Natural killer cell (primary cell): ENCODE data around the gene CALHM2. TPM values are rescaled to one million over a fixed set of nuclear protein-coding genes. Genes with fewer than 3 reads are reported as not detected.

Experiments used
- ATAC-seq, 3 donors: fragments of 150-1000 bp in 2 of 3; fragments of 200-7000 bp in 1 of 3; cut with Tn5 transposase; 1 replicate in 1 of 3; 2 replicates in 2 of 3; pipeline ENCODE4 v1.10.0; 2021; ENCODE audit warnings: mild to moderate bottlenecking in 2 of 3, moderate library complexity in 2 of 3
- DNase-seq, 2 donors: peaks; one replicate each; pipeline versions ENCODE4 v3.0.0 to v3.0.0-alpha.2; 2013 to 2021; ENCODE audit warnings: mixed read lengths in 1 of 2
- H3K27ac ChIP-seq: one replicate; pipeline ENCODE4 v1.5.1; 2013; ENCODE audit warnings: mild to moderate bottlenecking, low read length
- H3K27me3 ChIP-seq: one replicate; pipeline ENCODE4 v1.6.1; 2013; ENCODE audit warnings: low read length; ENCODE audit not compliant: control insufficient read depth, insufficient read depth
- H3K36me3 ChIP-seq: one replicate; pipeline ENCODE4 v1.6.1; 2013; ENCODE audit warnings: low read length; ENCODE audit not compliant: control insufficient read depth, insufficient read depth
- H3K4me1 ChIP-seq: one replicate; pipeline ENCODE4 v1.6.1; 2013; ENCODE audit warnings: low read length; ENCODE audit not compliant: control insufficient read depth, insufficient read depth
- H3K4me3 ChIP-seq: one replicate; pipeline ENCODE4 v1.5.1; 2013; ENCODE audit warnings: low read length
- H3K9me3 ChIP-seq: one replicate; pipeline ENCODE4 v1.6.1; 2013; ENCODE audit warnings: low read length; ENCODE audit not compliant: control insufficient read depth, insufficient read depth
- H3K27ac Mint-ChIP-seq, 2 donors: one replicate each; pipeline ENCODE4 v1.8.0; 2022; ENCODE audit warnings: mild to moderate bottlenecking in 2 of 2, mixed read lengths in 2 of 2, moderate library complexity in 1 of 2
- H3K27me3 Mint-ChIP-seq, 2 donors: one replicate each; pipeline ENCODE4 v1.8.0; 2022; ENCODE audit warnings: low read depth in 2 of 2, mixed read lengths in 2 of 2
- H3K36me3 Mint-ChIP-seq: one replicate; pipeline ENCODE4 v1.8.0; 2022; ENCODE audit warnings: mixed read lengths
- H3K4me1 Mint-ChIP-seq, 2 donors: one replicate each; pipeline ENCODE4 v1.8.0; 2022; ENCODE audit warnings: mixed read lengths in 2 of 2
- H3K4me3 Mint-ChIP-seq: one replicate; pipeline ENCODE4 v1.8.0; 2022; ENCODE audit warnings: mild to moderate bottlenecking, moderate library complexity, mixed read lengths
- H3K9me3 Mint-ChIP-seq, 2 donors: one replicate each; pipeline ENCODE4 v1.8.0; 2022; ENCODE audit warnings: mixed read lengths in 2 of 2
- WGBS: methylation state at CpG from one replicate; pipeline ENCODE4 v1.1.7; 2013; ENCODE audit warnings: missing lambda C conversion rate; ENCODE audit not compliant: insufficient coverage; 5-methylcytosine and 5-hydroxymethylcytosine counted together
- intact Hi-C: fragments of 100-400 bp; cut with micrococcal nuclease; formaldehyde crosslinking; loops from one replicate; pipeline ENCODE4 v1.14.2; 2022
- total RNA-seq, 4 donors: library from RNA; stranded (reverse); fragments of 120-200 nt in 1 of 4; gene quantifications; one replicate each; pipeline versions ENCODE4 v1.2.3 to v1.2.4, GENCODE V29; 2013 to 2022
- TF ChIP-seq, protein P1 (sequence below): fragments of 200-600 bp; IDR thresholded peaks from one replicate; pipeline ENCODE4 v1.8.0; 2022; ENCODE audit warnings: antibody characterized with exemption

The CALHM2 gene
- total RNA-seq, 3 donors from 2014 or later (not counting 1 experiment from before 2014, with no cell fraction given), result 26.6 to 55.2 (median 37.2) TPM

DNA sequence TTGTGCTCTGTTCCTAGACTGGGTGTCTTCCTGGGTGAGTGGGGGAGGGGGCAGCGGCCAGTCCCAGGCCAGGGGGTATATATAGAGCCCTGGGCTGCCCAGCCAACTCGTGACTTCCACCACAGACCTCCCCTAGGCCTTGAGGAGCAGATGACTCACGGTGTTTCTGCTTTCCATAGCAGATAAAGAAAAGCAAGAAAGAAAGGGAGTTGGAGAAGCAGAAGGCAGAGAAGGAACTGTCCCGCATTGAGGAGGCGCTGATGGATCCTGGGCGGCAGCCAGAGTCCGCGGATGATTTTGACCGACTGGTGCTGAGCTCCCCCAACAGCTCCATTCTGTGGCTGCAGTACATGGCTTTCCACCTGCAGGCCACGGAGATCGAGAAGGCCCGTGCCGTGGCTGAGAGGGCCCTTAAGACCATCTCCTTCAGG, 10.1 kb downstream of the CALHM2 start:
- 95% methylated on average over 12 of the region's 13 CpGs for WGBS
- Histone ChIP-seq H3K27ac (no peak overlapping the region), H3K9me3 (no peaks in the 10 kb centered on the region), H3K27me3 (no peaks in the 10 kb centered on the region), H3K4me1 (peaks cover 5% of the 10 kb centered on the region), H3K36me3 (peaks cover 89% of the 10 kb centered on the region), H3K4me3 (no peak overlapping the region)
- ATAC-seq (no peak), DNase-seq (no peak)
- Mint-ChIP-seq H3K27ac (peak overlapping the region in 1 of 2 donors; percentile 49), H3K4me1 (peaks cover 5 to 27% of the 10 kb centered on the region in 2 donors), H3K9me3 (no peaks in the 10 kb centered on the region), H3K27me3 (no peaks in the 10 kb centered on the region), H3K36me3 (peaks cover 14% of the 10 kb centered on the region), H3K4me3 (no peak overlapping the region)
- TF ChIP-seq, protein P1, sequence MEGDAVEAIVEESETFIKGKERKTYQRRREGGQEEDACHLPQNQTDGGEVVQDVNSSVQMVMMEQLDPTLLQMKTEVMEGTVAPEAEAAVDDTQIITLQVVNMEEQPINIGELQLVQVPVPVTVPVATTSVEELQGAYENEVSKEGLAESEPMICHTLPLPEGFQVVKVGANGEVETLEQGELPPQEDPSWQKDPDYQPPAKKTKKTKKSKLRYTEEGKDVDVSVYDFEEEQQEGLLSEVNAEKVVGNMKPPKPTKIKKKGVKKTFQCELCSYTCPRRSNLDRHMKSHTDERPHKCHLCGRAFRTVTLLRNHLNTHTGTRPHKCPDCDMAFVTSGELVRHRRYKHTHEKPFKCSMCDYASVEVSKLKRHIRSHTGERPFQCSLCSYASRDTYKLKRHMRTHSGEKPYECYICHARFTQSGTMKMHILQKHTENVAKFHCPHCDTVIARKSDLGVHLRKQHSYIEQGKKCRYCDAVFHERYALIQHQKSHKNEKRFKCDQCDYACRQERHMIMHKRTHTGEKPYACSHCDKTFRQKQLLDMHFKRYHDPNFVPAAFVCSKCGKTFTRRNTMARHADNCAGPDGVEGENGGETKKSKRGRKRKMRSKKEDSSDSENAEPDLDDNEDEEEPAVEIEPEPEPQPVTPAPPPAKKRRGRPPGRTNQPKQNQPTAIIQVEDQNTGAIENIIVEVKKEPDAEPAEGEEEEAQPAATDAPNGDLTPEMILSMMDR, result no peak
- intact Hi-C loops, result no loop called here

DNA sequence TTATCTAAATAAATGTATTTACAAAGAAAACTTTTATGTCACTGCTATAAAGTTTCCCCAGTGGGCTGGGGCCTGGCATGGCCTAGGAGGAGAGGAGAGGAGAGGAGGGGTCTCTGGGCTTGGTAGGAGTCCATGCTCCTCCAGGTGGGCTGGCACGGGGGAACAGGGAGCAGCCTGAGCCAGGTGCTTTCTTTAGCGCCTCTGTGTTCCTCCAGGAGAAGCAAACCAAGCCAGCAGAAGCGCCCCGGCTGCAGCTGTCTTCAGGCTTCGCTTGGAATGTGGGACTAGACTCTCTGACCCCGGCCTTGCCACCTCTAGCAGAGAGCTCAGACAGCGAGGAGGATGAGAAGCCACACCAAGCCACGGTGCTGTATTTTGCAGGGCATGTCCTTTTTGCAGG, 10.6 kb downstream of the CALHM2 start:
- intact Hi-C loops, result no loop called here
- no peak overlapping the region for H3K27ac ChIP-seq
- peaks cover 5 to 23% of the 10 kb centered on the region in 2 donors for H3K4me1 Mint-ChIP-seq
- H3K27me3 ChIP-seq, result no peaks in the 10 kb centered on the region
- TF ChIP-seq, protein P1, result no peak
- peaks cover 88% of the 10 kb centered on the region for H3K36me3 ChIP-seq
- ATAC-seq (no peak), DNase-seq (no peak)
- no peak overlapping the region for H3K4me3 Mint-ChIP-seq
- H3K9me3 Mint-ChIP-seq, result no peaks in the 10 kb centered on the region
- H3K4me3 ChIP-seq, result no peak overlapping the region
- H3K4me1 ChIP-seq, result peaks cover 1% of the 10 kb centered on the region
- WGBS, result 96% methylated on average over 8 of the region's 8 CpGs
- H3K27ac Mint-ChIP-seq, result peak overlapping the region in 1 of 2 donors; percentile 49
- H3K36me3 Mint-ChIP-seq, result peaks cover 14% of the 10 kb centered on the region
- no peaks in the 10 kb centered on the region for H3K27me3 Mint-ChIP-seq
- H3K9me3 ChIP-seq, result no peaks in the 10 kb centered on the region

DNA sequence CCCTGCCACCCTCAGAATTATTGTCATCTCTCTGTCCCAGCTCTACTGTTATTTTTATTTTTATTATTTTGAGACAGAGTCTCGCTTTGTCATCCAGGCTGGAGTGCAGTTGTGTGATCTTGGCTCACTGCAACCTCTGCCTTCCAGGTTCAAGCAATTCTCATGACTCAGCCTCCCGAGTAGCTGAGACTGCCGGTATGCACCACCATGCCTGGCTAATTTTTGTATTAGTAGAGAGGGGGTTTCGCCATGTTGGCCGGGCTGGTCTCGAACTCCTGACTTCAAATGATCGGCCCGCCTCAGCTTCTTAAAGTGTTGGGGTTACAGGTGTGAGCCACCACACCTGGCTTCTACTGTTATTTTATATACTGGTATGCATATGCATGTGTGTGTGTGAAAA, 11.0 kb downstream of the CALHM2 start:
- H3K4me3 Mint-ChIP-seq, result no peak overlapping the region
- ATAC-seq, result no peak
- H3K27ac ChIP-seq, result no peak overlapping the region
- no peaks in the 10 kb centered on the region for H3K27me3 ChIP-seq
- over 99% methylated on average over 8 of the region's 8 CpGs for WGBS
- TF ChIP-seq, protein P1, result no peak
- H3K9me3 Mint-ChIP-seq, result no peaks in the 10 kb centered on the region
- H3K4me3 ChIP-seq, result no peak overlapping the region
- no peak overlapping the region for H3K27ac Mint-ChIP-seq
- peaks cover 14% of the 10 kb centered on the region for H3K36me3 Mint-ChIP-seq
- no peaks in the 10 kb centered on the region for H3K9me3 ChIP-seq
- intact Hi-C loops, result no loop called here
- no peaks in the 10 kb centered on the region for H3K4me1 ChIP-seq
- peaks cover 84% of the 10 kb centered on the region for H3K36me3 ChIP-seq
- no peaks in the 10 kb centered on the region for H3K27me3 Mint-ChIP-seq
- peaks cover 5 to 23% of the 10 kb centered on the region in 2 donors for H3K4me1 Mint-ChIP-seq
- DNase-seq, result no peak

DNA sequence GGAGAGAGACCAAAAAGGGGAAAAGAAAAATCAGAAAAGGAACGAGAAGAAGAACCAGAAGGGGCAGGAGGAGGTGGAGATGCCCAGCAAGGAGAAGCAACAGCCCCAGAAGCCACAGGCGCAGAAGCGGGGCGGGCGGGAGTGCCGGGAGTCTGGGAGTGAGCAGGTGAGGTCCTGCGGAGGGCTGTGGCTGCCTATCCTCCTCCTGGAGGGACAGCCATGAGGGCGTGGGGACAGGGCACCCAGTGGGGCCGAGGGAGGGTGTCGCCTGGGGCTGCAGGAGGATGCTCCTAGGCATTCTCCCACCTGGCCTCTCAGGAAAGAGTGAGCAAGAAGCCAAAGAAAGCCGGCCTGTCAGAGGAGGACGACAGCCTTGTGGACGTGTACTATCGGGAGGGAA, 11.8 kb downstream of the CALHM2 start:
- peaks cover 76% of the 10 kb centered on the region for H3K36me3 ChIP-seq
- ATAC-seq, result no peak
- Mint-ChIP-seq H3K27me3 (no peaks in the 10 kb centered on the region), H3K27ac (peak overlapping the region in 1 of 2 donors; percentile 1), H3K4me1 (peaks cover 5 to 18% of the 10 kb centered on the region in 2 donors), H3K9me3 (no peaks in the 10 kb centered on the region), H3K36me3 (peaks cover 14% of the 10 kb centered on the region), H3K4me3 (no peak overlapping the region)
- no peaks in the 10 kb centered on the region for H3K27me3 ChIP-seq
- H3K27ac ChIP-seq, result no peak overlapping the region
- H3K4me1 ChIP-seq, result no peaks in the 10 kb centered on the region
- 97% methylated on average over 14 of the region's 14 CpGs for WGBS
- H3K9me3 ChIP-seq, result no peaks in the 10 kb centered on the region
- TF ChIP-seq, protein P1, result no peak
- no peak for DNase-seq
- intact Hi-C loops, result no loop called here
- no peak overlapping the region for H3K4me3 ChIP-seq
